Stomach (tissue), 4 donors: ENCODE measurements around the gene MLKL.

Experiments used
- EP300 ChIP-seq: sonication (generic); formaldehyde crosslinking; IDR thresholded peaks from one replicate; pipeline ENCODE4 v1.6.1; 2017; ENCODE audit warnings: antibody characterized with exemption
- POLR2A ChIP-seq, 4 donors: fragments of 450-650 bp; IDR thresholded peaks; one replicate each; pipeline ENCODE4 v1.6.1; 2016; ENCODE audit warnings: antibody characterized with exemption in 4 of 4, control low read depth in 2 of 4, mild to moderate bottlenecking in 1 of 4, moderate library complexity in 1 of 4
- POLR2AphosphoS5 ChIP-seq, 3 donors: sonication (generic); formaldehyde crosslinking; IDR thresholded peaks; one replicate each; pipeline ENCODE4 v1.6.1; 2016; ENCODE audit warnings: antibody characterized with exemption in 3 of 3
- TF ChIP-seq, protein P1 (sequence below), 7 experiments: fragments of 450-650 bp in 4 of 7; fragments of 200-600 bp in 3 of 7; sonication (generic) in 3 of 7; IDR thresholded peaks; one replicate each; pipeline ENCODE4 v1.5.1; 2016 to 2019; ENCODE audit warnings: antibody characterized with exemption in 7 of 7, control low read depth in 2 of 7, mild to moderate bottlenecking in 1 of 7

DNA sequence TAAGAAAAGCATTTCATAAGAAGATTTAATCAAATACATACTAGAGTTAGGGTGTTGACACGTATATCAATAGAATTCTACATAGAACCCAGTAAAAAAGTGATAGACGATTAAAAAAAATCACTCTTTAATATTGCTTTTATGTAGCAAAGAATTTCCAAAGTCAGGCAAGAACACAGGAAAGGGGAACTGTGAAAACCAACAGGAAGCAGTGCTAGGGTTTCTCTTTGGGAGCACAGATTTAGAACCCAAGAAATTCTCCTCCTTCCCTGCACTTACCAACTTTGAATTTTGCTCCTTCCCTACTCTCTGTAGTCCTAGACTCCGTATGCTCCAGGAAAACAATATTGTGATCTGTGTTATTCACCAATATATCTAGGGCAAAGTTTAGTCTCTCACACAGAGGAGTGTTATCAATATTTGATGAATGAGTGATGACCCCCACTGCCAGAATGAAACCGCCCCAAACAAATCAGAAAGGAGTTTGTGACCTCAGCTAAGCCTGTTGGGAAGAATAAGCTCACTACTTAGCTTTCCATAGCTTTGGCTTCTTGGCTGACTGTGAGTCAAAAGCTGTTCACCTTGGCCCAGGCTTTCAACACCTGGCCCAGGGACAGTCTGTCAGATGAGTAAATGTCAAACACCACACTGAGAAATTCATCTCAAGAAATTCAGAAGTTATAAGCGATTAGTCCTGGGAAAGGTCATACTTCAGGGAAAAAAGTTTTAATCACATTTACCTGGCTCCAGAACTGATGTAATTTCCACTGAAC is 42.6 kb downstream of the MLKL start:
- TF ChIP-seq POLR2A (IDR thresholded peaks at IDR 0.05) (no peak), POLR2AphosphoS5 (IDR thresholded peaks at IDR 0.05) (no peak), EP300 (no peak)
- TF ChIP-seq, protein P1, sequence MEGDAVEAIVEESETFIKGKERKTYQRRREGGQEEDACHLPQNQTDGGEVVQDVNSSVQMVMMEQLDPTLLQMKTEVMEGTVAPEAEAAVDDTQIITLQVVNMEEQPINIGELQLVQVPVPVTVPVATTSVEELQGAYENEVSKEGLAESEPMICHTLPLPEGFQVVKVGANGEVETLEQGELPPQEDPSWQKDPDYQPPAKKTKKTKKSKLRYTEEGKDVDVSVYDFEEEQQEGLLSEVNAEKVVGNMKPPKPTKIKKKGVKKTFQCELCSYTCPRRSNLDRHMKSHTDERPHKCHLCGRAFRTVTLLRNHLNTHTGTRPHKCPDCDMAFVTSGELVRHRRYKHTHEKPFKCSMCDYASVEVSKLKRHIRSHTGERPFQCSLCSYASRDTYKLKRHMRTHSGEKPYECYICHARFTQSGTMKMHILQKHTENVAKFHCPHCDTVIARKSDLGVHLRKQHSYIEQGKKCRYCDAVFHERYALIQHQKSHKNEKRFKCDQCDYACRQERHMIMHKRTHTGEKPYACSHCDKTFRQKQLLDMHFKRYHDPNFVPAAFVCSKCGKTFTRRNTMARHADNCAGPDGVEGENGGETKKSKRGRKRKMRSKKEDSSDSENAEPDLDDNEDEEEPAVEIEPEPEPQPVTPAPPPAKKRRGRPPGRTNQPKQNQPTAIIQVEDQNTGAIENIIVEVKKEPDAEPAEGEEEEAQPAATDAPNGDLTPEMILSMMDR (IDR thresholded peaks at IDR 0.05) = no peak
